Stimulated activated naive CD8-positive, alpha-beta T cell treated with anti-CD3 and anti-CD28 coated beads, Interleukin-15, Interleukin-2, amounts not matched to agents 100 ng/mL and 50 ng/mL, for 24 hours (primary cell): ENCODE results near the gene EMILIN2.

Experiments
- H3K27ac Mint-ChIP-seq: one replicate; pipeline ENCODE4 v1.8.0; 2021; ENCODE audit warnings: mild to moderate bottlenecking, mixed read lengths
- H3K27me3 Mint-ChIP-seq: one replicate; pipeline ENCODE4 v1.8.0; 2021; ENCODE audit warnings: mixed read lengths
- H3K36me3 Mint-ChIP-seq: one replicate; pipeline ENCODE4 v1.8.0; 2021; ENCODE audit warnings: low read depth, mixed read lengths
- H3K4me1 Mint-ChIP-seq: one replicate; pipeline ENCODE4 v1.8.0; 2021; ENCODE audit warnings: low read depth, mixed read lengths
- H3K4me3 Mint-ChIP-seq: one replicate; pipeline ENCODE4 v1.8.0; 2021; ENCODE audit warnings: mild to moderate bottlenecking, mixed read lengths
- H3K9me3 Mint-ChIP-seq: one replicate; pipeline ENCODE4 v1.8.0; 2021; ENCODE audit warnings: mixed read lengths

Gene EMILIN2

DNA sequence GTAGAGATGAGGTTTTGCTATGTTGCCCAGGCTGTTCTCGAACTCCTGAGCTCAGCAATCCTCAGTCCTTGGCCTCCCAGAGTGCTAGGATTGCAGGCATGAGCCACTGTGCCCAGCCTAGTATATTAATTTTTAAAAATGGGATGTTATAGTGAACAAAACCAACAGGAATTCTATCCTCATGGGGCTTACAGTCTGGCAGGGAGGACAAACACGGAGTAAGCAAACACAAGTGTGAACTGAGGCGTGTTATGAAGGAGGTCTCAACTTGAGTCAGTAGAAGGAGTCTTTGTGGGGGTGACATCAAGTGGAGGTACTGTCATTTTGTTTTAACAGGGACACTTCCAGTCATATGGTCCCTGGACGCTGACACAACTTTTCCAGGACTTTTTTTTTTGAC lies 33.1 kb downstream of the EMILIN2 start:
- Mint-ChIP-seq H3K4me3 (no peak overlapping the region), H3K27ac (no peak overlapping the region), H3K4me1 (peaks cover 16% of the 10 kb centered on the region), H3K36me3 (peaks cover 2% of the 10 kb centered on the region), H3K9me3 (no peaks in the 10 kb centered on the region), H3K27me3 (no peaks in the 10 kb centered on the region)

DNA sequence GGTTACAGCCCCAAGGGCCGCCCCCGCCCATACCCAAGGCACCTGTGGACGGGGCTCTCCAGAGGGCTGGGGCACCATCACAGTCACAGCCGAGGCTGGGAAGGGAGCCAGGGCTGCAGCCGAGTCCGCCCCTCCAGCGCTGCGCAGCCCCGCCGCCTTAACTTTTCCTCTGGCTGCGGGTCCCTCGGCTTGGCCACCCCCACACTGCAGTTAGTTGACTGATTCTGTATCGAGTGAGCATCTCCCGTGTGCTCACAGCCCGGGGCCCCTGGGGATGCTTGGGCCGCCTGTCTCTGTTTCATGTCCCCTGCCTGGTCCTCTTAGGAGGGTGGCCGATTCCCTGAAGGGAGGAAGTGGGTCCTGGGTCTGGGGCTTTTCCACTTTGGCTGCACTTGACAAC lies 33.7 kb downstream of the EMILIN2 start:
- no peak overlapping the region for H3K4me3 Mint-ChIP-seq
- H3K27me3 Mint-ChIP-seq, result no peaks in the 10 kb centered on the region
- H3K9me3 Mint-ChIP-seq, result no peaks in the 10 kb centered on the region
- H3K27ac Mint-ChIP-seq, result no peak overlapping the region
- peaks cover 16% of the 10 kb centered on the region for H3K4me1 Mint-ChIP-seq
- H3K36me3 Mint-ChIP-seq, result peaks cover 6% of the 10 kb centered on the region

DNA sequence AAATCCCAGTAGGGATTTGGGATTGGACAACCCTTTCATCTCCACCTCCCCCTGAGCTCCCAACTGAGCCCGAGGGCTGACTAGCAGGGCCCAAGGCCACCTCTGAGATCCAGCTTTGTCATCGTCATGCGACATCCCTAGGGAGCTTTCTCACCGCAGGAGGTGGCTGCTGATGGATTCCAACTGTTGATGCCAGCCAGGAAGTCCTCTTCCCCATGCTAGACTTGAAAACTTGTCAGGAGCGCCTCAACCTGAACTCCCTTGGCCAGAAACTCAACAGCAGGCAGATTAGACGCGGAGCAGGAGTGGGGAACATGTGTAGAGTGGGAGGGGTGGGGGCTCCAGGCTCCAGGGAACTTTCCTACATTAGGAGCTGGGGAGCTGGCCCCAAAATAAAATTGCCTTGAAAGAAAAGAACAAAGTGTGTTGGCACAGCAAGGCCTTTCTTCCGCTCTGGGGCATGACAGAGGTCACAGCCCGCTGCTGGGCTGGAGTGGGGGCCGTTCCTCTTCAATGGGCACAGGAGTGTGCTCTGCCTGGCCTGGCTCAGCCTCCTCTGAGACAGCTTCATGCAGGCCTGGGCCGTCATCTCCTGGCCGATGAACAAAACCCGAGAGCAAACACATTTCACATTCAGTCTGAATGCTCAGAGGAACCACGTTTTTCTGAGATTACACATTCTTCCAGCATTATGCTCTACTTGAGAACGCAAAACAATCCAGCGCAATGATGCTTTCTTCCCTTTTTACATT lies 34.5 kb downstream of the EMILIN2 start:
- Mint-ChIP-seq H3K27me3 (no peaks in the 10 kb centered on the region), H3K4me1 (peaks cover 16% of the 10 kb centered on the region), H3K4me3 (no peak overlapping the region), H3K36me3 (peaks cover 6% of the 10 kb centered on the region), H3K27ac (no peak overlapping the region), H3K9me3 (no peaks in the 10 kb centered on the region)

DNA sequence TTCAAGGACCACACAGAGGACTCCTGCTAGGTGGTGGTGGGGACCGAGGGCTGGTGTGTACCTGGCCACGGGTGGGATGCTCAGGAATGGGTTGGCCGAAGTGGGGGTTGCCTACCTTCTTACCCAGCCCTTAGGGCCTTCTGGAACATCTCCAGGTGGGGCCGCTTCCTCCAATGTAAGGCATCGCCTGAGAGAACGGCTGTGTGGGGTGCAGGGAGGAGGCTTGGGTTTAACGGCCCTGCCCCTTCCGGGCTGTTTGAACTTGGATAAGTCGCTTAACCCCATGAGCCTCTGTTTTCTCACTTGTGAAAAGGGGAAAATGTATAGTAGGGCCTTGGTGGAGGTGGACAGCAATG lies 35.0 kb downstream of the EMILIN2 start:
- peaks cover 16% of the 10 kb centered on the region for H3K4me1 Mint-ChIP-seq
- no peak overlapping the region for H3K4me3 Mint-ChIP-seq
- H3K27me3 Mint-ChIP-seq, result no peaks in the 10 kb centered on the region
- peaks cover 4% of the 10 kb centered on the region for H3K9me3 Mint-ChIP-seq
- peaks cover 8% of the 10 kb centered on the region for H3K36me3 Mint-ChIP-seq
- no peak overlapping the region for H3K27ac Mint-ChIP-seq

DNA sequence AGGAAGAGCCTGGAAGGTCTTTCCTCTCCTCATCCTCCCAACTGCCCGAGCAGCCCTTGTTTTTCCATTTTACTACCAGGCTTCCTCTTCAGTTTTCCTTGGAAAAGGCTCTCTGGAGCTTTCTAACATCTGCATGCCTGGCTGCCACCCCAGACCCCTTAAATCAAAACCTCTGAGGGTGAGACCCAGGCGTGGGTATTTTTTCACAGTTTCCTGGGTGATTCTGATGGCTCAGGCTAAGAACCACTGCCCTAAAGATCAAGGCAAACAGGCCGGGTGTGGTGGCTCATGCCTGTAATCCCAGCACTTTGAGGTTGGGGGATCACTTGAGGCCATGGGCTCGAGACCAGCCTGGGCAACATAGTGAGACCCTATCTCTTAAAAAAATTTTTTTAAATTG lies 35.4 kb downstream of the EMILIN2 start:
- Mint-ChIP-seq H3K4me1 (peaks cover 16% of the 10 kb centered on the region), H3K27ac (no peak overlapping the region), H3K36me3 (peaks cover 12% of the 10 kb centered on the region)

DNA sequence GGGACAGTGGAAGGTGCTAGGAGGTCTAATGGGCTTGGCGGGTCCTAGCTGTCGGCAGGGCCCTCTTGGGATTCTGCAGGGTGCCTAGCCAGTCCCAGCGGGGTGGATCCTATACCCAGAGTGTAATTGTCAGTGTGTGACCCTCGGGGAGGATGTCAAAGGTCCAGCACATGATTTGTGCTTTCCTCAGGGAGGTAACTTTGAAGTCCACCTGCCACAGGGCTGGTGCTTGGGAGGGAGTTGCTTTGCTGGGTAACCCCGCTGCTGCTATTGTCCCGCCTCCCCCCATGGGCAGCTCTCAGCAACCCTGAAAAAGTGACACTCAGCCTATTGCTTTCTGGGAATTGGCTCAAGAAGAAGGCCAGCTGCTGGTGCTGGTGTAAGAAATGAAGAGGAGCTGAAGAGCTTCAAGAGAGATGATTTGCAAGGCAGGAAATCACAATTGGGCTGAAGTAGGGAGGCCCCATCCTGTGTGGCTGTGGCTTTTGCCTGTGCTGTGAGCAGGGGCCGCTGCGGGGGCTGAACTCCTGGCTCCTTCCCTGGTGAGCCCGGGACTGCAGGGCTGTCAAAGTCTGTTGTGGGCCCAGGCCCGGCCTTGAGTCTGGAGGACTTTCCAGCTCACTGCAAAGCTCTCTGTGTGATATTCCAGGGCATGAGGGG lies 36.4 kb downstream of the EMILIN2 start:
- Mint-ChIP-seq H3K27me3 (no peaks in the 10 kb centered on the region), H3K4me1 (peaks cover 16% of the 10 kb centered on the region), H3K27ac (peak overlapping the region; percentile 86), H3K9me3 (peaks cover 10% of the 10 kb centered on the region), H3K4me3 (peak overlapping the region; percentile 7), H3K36me3 (peaks cover 16% of the 10 kb centered on the region)

More for the DNA sequence above, 35.4 kb downstream of the EMILIN2 start:
- H3K4me3 Mint-ChIP-seq, result no peak overlapping the region
- H3K27me3 Mint-ChIP-seq, result no peaks in the 10 kb centered on the region
- H3K9me3 Mint-ChIP-seq, result peaks cover 7% of the 10 kb centered on the region

DNA sequence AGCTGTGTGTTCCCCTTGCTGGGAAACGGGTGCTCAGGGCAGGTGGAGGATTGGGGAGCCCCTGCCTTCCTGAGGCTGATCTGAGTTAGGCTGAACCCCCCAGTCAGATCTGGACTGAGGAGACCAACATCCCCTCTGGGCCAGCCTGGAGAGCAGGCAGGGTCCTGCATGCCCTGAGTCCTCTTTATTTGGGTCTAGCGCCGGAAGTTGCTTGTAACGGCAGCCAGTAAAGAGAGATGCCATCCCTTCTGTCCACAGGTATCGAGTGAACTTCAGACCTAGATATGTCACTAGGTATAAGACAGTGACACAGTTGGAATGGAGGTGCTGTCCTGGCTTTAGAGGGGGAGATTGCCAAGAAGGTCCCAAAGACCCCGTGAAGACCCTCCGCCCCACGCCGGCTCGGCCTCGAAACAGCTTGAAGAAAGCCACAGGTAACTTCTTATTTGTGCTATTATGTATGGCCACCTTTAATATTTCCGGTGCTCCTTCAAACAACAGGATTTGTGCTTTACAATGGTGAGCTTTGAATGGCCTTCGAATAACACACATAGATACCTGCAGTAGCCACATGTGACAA lies 38.0 kb downstream of the EMILIN2 start:
- H3K27ac Mint-ChIP-seq, result no peak overlapping the region

DNA sequence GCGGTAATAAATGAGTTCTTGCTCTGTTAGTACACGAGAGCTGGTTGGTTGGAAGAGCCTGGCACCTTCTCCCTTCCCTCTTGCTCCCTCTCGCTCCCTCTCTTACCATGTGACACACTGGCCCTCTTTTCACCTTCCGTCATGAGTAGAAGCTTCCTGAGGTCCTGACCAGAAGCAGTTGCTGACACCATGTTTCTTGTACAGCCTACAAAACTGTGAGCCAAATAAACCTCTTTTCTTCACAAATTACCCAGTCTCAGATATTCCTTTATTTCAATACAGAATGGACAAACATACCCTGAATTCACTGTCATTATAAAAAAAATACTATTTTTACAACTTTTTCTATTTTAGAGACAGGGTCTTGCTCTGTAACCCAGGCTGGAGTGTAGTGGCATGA lies 40.7 kb downstream of the EMILIN2 start:
- Mint-ChIP-seq H3K36me3 (peaks cover 21% of the 10 kb centered on the region), H3K27me3 (no peaks in the 10 kb centered on the region), H3K4me1 (peaks cover 45% of the 10 kb centered on the region), H3K4me3 (no peak overlapping the region), H3K9me3 (peaks cover 10% of the 10 kb centered on the region), H3K27ac (no peak overlapping the region)

More for the DNA sequence above, 38.0 kb downstream of the EMILIN2 start:
- Mint-ChIP-seq H3K27me3 (no peaks in the 10 kb centered on the region), H3K4me1 (peaks cover 19% of the 10 kb centered on the region), H3K4me3 (no peak overlapping the region), H3K9me3 (peaks cover 10% of the 10 kb centered on the region), H3K36me3 (peaks cover 16% of the 10 kb centered on the region)

DNA sequence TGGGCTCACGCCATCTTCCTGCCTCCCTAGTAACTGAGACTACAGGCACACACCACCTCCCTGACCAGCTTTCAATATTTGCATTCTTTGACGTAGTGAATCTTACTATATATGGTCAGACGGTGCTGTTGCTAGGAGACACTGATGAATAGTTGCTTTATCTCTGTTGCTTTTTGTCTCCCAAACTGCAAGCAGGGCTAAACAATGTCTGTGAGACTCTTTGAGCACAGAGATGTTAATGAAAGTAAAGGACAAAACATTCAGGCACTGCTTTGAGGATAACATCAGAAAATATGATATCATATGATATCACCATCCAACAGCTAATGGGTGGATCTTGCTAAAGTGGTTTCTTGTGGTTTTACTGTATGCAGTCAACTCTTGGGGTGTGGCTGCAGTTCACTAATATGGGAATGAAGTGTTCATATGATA lies 43.0 kb downstream of the EMILIN2 start:
- Mint-ChIP-seq H3K27ac (no peak overlapping the region), H3K4me3 (no peak overlapping the region), H3K36me3 (peaks cover 21% of the 10 kb centered on the region), H3K27me3 (no peaks in the 10 kb centered on the region), H3K4me1 (peaks cover 32% of the 10 kb centered on the region), H3K9me3 (peaks cover 10% of the 10 kb centered on the region)

DNA sequence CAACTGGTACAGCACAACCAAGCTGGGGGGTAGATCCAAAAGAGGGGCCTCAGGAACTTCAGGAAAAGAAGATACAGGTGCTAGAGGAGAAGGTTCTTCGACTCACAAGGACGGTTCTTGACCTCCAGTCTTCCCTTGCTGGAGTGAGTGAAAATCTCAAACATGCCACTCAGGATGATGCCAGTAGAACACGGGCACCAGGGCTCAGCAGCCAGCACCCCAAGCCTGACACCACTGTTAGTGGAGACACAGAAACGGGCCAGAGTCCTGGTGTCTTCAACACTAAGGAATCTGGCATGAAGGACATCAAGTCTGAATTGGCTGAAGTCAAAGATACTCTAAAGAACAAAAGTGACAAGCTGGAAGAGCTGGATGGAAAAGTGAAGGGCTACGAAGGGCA lies 43.8 kb downstream of the EMILIN2 start:
- Mint-ChIP-seq H3K36me3 (peaks cover 15% of the 10 kb centered on the region), H3K27me3 (no peaks in the 10 kb centered on the region), H3K4me1 (peaks cover 32% of the 10 kb centered on the region), H3K9me3 (peaks cover 16% of the 10 kb centered on the region), H3K27ac (no peak overlapping the region), H3K4me3 (no peak overlapping the region)

DNA sequence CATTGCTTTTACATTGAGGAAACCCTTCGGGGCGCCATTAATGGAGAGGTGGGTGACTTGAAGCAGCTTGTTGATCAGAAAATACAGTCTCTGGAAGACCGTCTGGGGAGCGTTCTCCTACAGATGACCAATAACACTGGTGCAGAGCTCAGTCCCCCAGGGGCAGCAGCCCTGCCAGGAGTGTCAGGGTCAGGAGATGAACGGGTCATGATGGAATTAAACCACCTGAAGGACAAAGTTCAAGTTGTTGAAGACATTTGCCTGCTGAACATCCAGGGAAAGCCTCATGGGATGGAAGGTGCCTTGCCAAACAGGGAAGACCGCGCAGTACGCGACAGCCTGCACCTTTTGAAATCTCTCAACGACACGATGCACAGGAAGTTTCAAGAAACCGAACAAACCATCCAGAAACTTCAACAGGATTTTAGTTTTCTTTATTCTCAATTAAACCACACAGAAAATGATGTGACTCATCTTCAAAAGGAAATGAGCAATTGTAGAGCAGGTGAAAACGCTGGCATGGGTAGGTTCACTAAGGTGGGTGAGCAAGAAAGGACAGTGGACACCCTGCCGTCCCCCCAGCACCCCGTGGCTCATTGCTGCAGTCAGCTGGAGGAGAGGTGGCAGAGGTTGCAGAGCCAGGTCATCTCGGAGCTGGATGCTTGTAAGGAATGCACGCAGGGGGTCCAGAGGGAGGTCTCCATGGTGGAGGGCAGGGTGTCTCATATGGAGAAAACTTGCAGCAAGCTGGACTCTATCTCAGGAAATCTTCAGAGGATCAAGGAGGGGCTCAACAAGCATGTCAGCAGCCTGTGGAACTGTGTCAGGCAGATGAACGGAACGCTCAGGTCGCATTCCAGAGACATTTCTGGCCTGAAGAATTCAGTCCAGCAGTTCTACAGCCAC lies 45.0 kb downstream of the EMILIN2 start:
- no peak overlapping the region for H3K27ac Mint-ChIP-seq
- peak overlapping the region; percentile 15 for H3K4me3 Mint-ChIP-seq
- peaks cover 13% of the 10 kb centered on the region for H3K36me3 Mint-ChIP-seq
- peaks cover 12% of the 10 kb centered on the region for H3K9me3 Mint-ChIP-seq
- H3K4me1 Mint-ChIP-seq, result peaks cover 32% of the 10 kb centered on the region
- no peaks in the 10 kb centered on the region for H3K27me3 Mint-ChIP-seq

DNA sequence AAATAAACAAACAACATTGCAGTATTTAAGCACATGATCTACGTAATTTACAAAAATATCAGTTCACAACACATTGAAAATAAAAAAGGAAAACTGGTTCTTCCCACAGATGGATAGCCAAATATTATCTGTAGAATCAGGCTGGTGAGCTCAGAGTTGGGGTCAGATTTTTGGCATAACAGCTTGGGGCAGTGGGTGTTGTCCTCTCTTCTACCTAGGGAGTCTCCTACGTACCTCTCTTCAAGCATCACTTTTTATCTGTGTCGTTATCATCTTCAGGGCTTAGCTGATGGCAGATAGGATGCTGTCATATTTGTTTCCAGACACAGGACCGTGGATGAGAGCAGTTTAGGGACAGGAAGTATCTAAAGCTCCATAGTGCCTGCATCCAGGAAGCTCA lies 46.2 kb downstream of the EMILIN2 start:
- no peak overlapping the region for H3K27ac Mint-ChIP-seq
- peaks cover 6% of the 10 kb centered on the region for H3K9me3 Mint-ChIP-seq
- H3K36me3 Mint-ChIP-seq, result peaks cover 5% of the 10 kb centered on the region
- H3K4me1 Mint-ChIP-seq, result peaks cover 32% of the 10 kb centered on the region
- no peak overlapping the region for H3K4me3 Mint-ChIP-seq
- no peaks in the 10 kb centered on the region for H3K27me3 Mint-ChIP-seq

DNA sequence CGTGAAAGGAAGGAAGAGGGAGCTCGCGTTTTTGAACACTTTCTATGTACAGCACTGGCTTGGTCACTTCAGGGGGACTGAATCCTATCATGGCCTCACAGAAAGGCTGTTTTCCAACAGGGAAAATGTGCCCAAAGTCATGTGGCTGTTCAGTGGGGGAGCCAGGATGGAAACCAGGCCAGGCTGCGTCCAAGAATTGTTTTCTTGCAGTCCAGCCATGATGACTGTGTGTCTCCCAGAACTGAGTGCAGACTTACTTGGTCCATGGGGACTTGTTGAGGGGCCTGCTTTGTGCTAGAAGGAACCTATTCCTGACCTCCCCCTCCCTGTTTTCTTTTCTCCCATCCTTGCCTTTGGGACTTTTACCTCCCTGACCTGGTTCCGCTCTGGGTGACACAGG lies 46.9 kb downstream of the EMILIN2 start:
- Mint-ChIP-seq H3K9me3 (peaks cover 6% of the 10 kb centered on the region), H3K27me3 (no peaks in the 10 kb centered on the region), H3K36me3 (peaks cover 5% of the 10 kb centered on the region), H3K27ac (no peak overlapping the region), H3K4me1 (peaks cover 32% of the 10 kb centered on the region), H3K4me3 (no peak overlapping the region)

DNA sequence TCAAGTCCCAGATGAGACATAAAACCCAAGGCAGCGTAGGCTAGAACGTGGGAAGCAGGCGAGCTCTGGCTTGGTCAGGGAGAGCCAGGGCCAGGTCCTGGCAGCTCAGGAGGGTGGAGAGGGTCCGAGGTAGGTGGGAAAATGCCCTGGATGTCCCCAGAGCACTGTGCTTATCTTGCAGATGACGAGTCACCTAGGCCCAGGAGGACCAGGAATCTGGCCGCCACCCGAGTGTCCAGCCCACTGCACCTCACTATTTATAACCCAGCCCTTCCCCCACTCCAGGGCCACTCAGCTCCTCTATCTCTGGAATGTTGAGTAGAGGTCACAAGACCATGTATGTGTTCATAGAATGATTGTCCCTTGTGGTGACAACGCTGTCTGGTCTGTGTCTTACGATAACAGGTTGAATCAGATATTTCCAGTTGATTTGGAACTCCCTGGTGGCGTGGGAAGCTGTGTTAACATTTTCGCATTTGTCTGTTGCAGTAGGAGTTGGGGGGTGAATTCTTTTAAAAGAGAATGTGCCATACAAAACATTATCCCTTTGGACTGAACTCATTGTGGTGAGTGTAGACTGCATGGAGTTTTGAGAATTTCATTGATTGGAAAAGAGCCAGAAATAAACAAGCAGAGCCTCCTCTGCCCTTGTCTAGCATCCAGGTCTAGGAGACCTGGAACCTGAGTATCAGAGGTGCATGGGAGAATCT lies 47.5 kb downstream of the EMILIN2 start:
- peaks cover 32% of the 10 kb centered on the region for H3K4me1 Mint-ChIP-seq
- H3K9me3 Mint-ChIP-seq, result peaks cover 6% of the 10 kb centered on the region
- H3K4me3 Mint-ChIP-seq, result no peak overlapping the region
- H3K36me3 Mint-ChIP-seq, result peaks cover 5% of the 10 kb centered on the region
- H3K27me3 Mint-ChIP-seq, result no peaks in the 10 kb centered on the region
- no peak overlapping the region for H3K27ac Mint-ChIP-seq
